GM19023 (cell line): ENCODE results near the gene SLC66A1.
A peak's percentile ranks its signal among the peaks of the same experiment; 100 is the strongest.
"Not testable (repeated sequence)": the region's sequence is repeated elsewhere in the genome, so short reads cannot be mapped to it uniquely, and the experiment has no call there.

Source experiments
- ATAC-seq: cut with Tn5 transposase; IDR thresholded peaks from one replicate; pipeline ENCODE4 v1.9.1; 2021; ENCODE audit warnings: mild to moderate bottlenecking, moderate library complexity; ENCODE audit not compliant: unreplicated experiment

Gene SLC66A1

GRCh38 chr1:19304081-19304480 lies 8.0 kb upstream of the SLC66A1 start:
- ATAC-seq, result not testable (repeated sequence)

- no peak for ATAC-seq
These were observed 6.2 kb upstream of the SLC66A1 start for GRCh38 chr1:19305880-19306279.

GRCh38 chr1:19306941-19307340 lies 5.2 kb upstream of the SLC66A1 start:
- ATAC-seq, result no peak

- no peak for ATAC-seq
These were observed 4.2 kb upstream of the SLC66A1 start for GRCh38 chr1:19307794-19308508.

- ATAC-seq, result no peak
These were observed 3.6 kb upstream of the SLC66A1 start for GRCh38 chr1:19308509-19308907.

GRCh38 chr1:19309123-19309813 lies 2.9 kb upstream of the SLC66A1 start:
- ATAC-seq, result no peak

- no peak for ATAC-seq
These were observed 2.1 kb upstream of the SLC66A1 start for GRCh38 chr1:19310061-19310460.

GRCh38 chr1:19310720-19311502 lies 1.2 kb upstream of the SLC66A1 start:
- ATAC-seq, result no peak

- ATAC-seq, result peak; percentile 9
These were observed 609 bp upstream of the SLC66A1 start for GRCh38 chr1:19311503-19311930.

- ATAC-seq, result peak; percentile 19
These were observed 883 bp downstream of the SLC66A1 start for GRCh38 chr1:19312782-19313635.

GRCh38 chr1:19313636-19313959 lies 1.5 kb downstream of the SLC66A1 start:
- ATAC-seq, result no peak

GRCh38 chr1:19313961-19314882 lies 2.1 kb downstream of the SLC66A1 start:
- ATAC-seq, result no peak

GRCh38 chr1:19315378-19316198 lies 3.5 kb downstream of the SLC66A1 start:
- ATAC-seq, result no peak

- ATAC-seq, result no peak
These were observed 5.2 kb downstream of the SLC66A1 start for GRCh38 chr1:19317126-19317910.

GRCh38 chr1:19319196-19319595 lies 7.1 kb downstream of the SLC66A1 start:
- ATAC-seq, result no peak

GRCh38 chr1:19321071-19321470 lies 8.9 kb downstream of the SLC66A1 start:
- ATAC-seq, result no peak

GRCh38 chr1:19322481-19322880 lies 10.4 kb downstream of the SLC66A1 start:
- ATAC-seq, result no peak

- ATAC-seq, result no peak
These were observed 12.0 kb downstream of the SLC66A1 start for GRCh38 chr1:19323987-19324664.
